GM12873 (cell line): ENCODE results near the gene ZDHHC17.
A peak's percentile ranks its signal among the peaks of the same experiment; 100 is the strongest.

ENCODE experiments used
- TF ChIP-seq, protein P1 (sequence below): IDR thresholded peaks from 2 replicates; pipeline ENCODE4 v1.5.1; 2012; ENCODE audit warnings: low read depth, mild to moderate bottlenecking, moderate library complexity, low read length, control low read depth; ENCODE audit not compliant: insufficient read depth; ENCODE audit errors: missing control alignments

Gene ZDHHC17

DNA sequence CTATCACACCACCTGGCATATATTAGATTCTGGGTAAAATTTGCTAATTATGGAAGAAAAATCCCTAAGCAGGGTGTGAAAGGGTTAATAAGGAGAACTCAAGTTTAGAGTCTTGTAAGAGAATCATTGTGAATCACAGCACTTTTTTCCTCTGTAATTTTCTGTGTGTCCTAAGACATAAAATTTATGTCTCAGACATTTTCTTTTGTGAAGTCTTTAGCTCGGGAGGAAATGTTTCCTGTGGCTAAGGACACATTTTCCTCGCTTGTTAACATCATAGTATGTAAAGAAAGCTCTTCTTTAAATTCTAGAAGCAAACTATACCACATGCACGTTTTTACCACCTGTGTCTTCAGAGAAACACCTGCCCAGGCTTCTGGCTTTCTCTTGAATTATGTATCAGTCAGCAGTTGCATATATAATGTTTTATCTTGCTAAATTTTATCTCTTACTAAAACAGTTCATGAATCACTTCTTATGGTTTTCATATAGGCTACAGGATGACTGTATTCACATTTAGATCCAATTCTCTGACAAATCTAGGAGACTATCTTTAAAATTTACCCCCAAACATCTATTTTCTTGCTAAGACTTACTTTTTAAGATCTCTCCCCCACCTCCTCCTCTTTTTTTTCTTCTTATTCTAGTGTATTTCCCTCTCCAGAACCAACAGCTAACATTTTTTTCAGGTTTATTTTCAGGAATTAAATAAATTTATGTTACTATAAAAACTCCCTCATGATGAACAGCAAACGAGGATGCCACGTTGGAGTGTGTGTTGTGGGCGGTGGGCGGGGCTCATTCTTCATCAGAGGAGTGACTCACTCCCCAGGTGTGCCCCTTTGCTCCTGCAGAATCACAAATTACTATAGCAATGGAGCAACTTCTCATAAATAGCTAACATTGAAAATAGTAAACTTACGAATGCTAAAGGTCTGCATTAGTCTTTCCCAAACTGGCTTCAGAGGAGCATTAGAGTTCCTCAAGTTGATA, 126.5 kb downstream of the ZDHHC17 start:
- TF ChIP-seq, protein P1, sequence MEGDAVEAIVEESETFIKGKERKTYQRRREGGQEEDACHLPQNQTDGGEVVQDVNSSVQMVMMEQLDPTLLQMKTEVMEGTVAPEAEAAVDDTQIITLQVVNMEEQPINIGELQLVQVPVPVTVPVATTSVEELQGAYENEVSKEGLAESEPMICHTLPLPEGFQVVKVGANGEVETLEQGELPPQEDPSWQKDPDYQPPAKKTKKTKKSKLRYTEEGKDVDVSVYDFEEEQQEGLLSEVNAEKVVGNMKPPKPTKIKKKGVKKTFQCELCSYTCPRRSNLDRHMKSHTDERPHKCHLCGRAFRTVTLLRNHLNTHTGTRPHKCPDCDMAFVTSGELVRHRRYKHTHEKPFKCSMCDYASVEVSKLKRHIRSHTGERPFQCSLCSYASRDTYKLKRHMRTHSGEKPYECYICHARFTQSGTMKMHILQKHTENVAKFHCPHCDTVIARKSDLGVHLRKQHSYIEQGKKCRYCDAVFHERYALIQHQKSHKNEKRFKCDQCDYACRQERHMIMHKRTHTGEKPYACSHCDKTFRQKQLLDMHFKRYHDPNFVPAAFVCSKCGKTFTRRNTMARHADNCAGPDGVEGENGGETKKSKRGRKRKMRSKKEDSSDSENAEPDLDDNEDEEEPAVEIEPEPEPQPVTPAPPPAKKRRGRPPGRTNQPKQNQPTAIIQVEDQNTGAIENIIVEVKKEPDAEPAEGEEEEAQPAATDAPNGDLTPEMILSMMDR, result no peak

DNA sequence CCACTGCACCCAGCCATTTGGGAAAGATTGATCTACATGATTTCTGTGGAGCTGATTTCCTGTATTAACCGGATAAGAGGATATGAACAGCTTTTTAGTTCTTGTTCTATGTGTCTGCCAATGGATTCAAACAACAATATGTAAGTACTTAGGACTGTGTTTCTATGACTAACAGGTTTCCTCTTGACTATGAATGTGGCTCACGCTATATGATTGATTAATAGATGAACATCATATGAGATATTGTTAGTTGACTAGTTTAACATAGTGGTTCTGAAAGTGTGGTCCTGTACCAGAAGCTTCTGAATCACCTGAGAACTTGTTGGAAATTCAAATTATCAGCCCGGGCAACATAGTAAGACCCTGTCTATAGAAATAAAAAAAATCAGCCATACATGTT, 127.7 kb downstream of the ZDHHC17 start:
- TF ChIP-seq, protein P1, result no peak

DNA sequence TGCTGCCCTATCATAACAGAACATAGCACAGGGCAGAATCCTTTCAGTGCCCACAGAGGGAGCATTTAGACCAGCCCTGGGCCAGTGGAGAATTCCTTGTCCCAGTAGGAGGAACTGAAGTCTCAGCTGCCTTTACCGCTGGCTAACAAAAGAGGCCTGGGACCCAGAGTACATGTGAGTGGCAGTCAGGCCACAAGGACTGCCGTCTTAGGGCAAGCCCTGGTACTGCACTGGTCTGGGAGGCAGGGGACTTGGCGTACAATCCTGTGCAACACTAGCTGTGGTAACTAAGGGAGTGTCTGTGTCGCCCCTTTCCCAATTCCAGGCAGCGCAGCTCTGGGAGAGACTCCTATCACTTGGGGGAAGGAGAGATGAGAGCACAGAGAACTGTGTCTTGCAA, 131.9 kb downstream of the ZDHHC17 start:
- TF ChIP-seq, protein P1, result peak; percentile 2

- TF ChIP-seq, protein P1, result no peak
These were observed 132.4 kb downstream of the ZDHHC17 start for GRCh38 chr12:76896274-76896673.

GRCh38 chr12:76898442-76898841, 134.5 kb downstream of the ZDHHC17 start:
- TF ChIP-seq, protein P1, result no peak

- TF ChIP-seq, protein P1, result no peak
These were observed 135.6 kb downstream of the ZDHHC17 start for GRCh38 chr12:76899522-76899921.

DNA sequence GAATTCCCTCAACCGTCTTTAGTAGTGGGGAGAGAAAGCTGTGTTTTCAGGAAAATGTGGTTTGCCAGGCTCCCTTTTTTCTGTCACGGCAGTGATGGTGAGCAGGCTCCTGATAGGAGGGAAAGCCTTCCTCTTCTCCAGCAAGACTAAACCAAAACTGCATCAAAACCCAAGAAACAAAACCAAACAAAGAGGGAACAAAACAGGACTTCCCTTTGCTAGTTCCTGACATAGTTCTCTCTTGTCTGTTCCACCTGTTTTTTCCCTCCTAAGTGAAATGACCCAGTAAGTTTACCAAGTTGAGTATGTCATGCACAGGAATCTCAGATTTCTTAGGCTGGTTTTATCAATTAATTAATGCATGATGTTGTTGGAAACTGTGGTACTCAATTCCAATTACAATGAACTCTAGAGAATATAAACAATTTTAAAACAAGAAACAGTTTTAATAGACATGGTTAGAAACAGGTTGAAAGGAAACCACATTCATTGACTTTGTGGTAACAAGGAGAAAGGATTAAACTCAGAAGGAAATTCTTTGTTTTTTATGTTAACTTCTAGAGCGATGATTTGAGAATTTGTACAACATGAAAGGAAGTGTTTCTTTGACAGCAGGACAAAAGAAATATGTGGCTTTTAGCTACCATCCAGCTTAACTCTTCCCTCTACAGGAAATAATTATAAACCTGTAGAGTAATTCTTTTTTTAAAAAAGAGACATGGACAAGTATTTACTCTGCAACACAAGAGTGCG, 137.9 kb downstream of the ZDHHC17 start:
- TF ChIP-seq, protein P1, result no peak
